ENCODE data around the gene PANX1. TPM values are rescaled to one million over a fixed set of nuclear protein-coding genes. Genes with fewer than 3 reads are reported as not detected.

PANX1 gene
- total RNA-seq, 1 experiment from 2014 or later: 22.9 TPM

GRCh38 chr11:94212898-94213297 is 84.3 kb downstream of the PANX1 start (continued):
- TF ChIP-seq ZBTB43 (CRISPR knock-in tag; IDR thresholded peaks at IDR 0.05): no peak
- TF ChIP-seq ZNF512 (CRISPR knock-in tag; IDR thresholded peaks at IDR 0.05; ENCODE audit: borderline replicate concordance): no peak
- TF ChIP-seq SP1 (CRISPR knock-in tag; conservative IDR thresholded peaks at IDR 0.05): no peak
- no peak for TF ChIP-seq ZNF281 (CRISPR knock-in tag; IDR thresholded peaks at IDR 0.05)
- no peak for TF ChIP-seq NR1H2 (CRISPR knock-in tag; IDR thresholded peaks at IDR 0.05)
- no peak for TF ChIP-seq ZNF396 (CRISPR knock-in tag; IDR thresholded peaks at IDR 0.05; ENCODE audit: borderline replicate concordance)
- no peak for TF ChIP-seq CBFB (CRISPR knock-in tag; IDR thresholded peaks at IDR 0.05; ENCODE audit: low read depth)
- TF ChIP-seq ATF6 (CRISPR knock-in tag; IDR thresholded peaks at IDR 0.05): no peak
- TF ChIP-seq ZNF423 (CRISPR knock-in tag; IDR thresholded peaks at IDR 0.05): no peak

- DNase-seq (ENCODE audit: low spot score) (no peak), ATAC-seq (no peak)
- peaks cover 4% of the 10 kb centered on the region for H3K27me3 Mint-ChIP-seq (ENCODE audit: low read depth)
- no peak overlapping the region for H3K4me3 Mint-ChIP-seq
- no peaks in the 10 kb centered on the region for H3K4me1 Mint-ChIP-seq
- ChIA-PET POLR2A (no interaction called here), CTCF (no interaction called here)
- H3K9me3 Mint-ChIP-seq: peaks cover 48% of the 10 kb centered on the region
- H3K36me3 Mint-ChIP-seq: peaks cover 22% of the 10 kb centered on the region
- no peak overlapping the region for H3K27ac Mint-ChIP-seq
- TF ChIP-seq NFE2L1 (CRISPR knock-in tag; IDR thresholded peaks at IDR 0.05) (no peak), MLX (CRISPR knock-in tag; IDR thresholded peaks at IDR 0.05) (no peak), HMGXB4 (CRISPR knock-in tag; IDR thresholded peaks at IDR 0.05) (no peak), CTCF (IDR thresholded peaks at IDR 0.05) (no peak), ZNF232 (CRISPR knock-in tag; IDR thresholded peaks at IDR 0.05) (no peak), FOXJ3 (CRISPR knock-in tag; IDR thresholded peaks at IDR 0.05; ENCODE audit: borderline replicate concordance) (no peak), CREM (CRISPR knock-in tag; IDR thresholded peaks at IDR 0.05) (no peak), CREB1 (CRISPR knock-in tag; IDR thresholded peaks at IDR 0.05) (no peak), ZNF425 (CRISPR knock-in tag; conservative IDR thresholded peaks at IDR 0.05) (no peak), ZSCAN18 (CRISPR knock-in tag; IDR thresholded peaks at IDR 0.05) (no peak), NR1H2 (CRISPR knock-in tag; IDR thresholded peaks at IDR 0.05) (no peak), RELA (CRISPR knock-in tag; IDR thresholded peaks at IDR 0.05; ENCODE audit: borderline replicate concordance) (no peak), NR3C1 (CRISPR knock-in tag; conservative IDR thresholded peaks at IDR 0.05; ENCODE audit: low read depth) (no peak)
These were observed 89.1 kb downstream of the PANX1 start for GRCh38 chr11:94217705-94218104.

All from WTC11 (cell line).